SK-N-MC (cell line): Measurements from ENCODE around the gene SLC5A4.

Source experiments
- EZH2 ChIP-seq: fragments of 200-600 bp; sonication (generic); IDR thresholded peaks from one replicate; pipeline ENCODE4 v1.6.1; 2017; ENCODE audit warnings: antibody characterized with exemption
- POLR2AphosphoS5 ChIP-seq: IDR thresholded peaks from 2 replicates; pipeline ENCODE4 v1.6.1; 2012; ENCODE audit warnings: mild to moderate bottlenecking, low read depth, low read length, borderline replicate concordance

GRCh38 chr22:32249231-32249630, 5.9 kb downstream of the SLC5A4 start:
- TF ChIP-seq POLR2AphosphoS5 (no peak), EZH2 (no peak)
